HCT116 (cell line): ENCODE measurements around the gene MMP15. TPM values are rescaled to one million over a fixed set of nuclear protein-coding genes. Genes with fewer than 3 reads are reported as not detected.

ENCODE experiments used
- ATAC-seq: fragments of 200-7000 bp; cut with Tn5 transposase; 2 replicates; pipeline ENCODE4 v1.9.1; 2020; ENCODE audit warnings: mild to moderate bottlenecking, moderate library complexity
- BruUV-seq: library from RNA; stranded (reverse); fragments of 400-500 nt; replicated peaks from 2 replicates; lab custom pipeline; 2021; lab: Mats Ljungman, UMichigan
- CTCF ChIA-PET: fragments of 300-600 bp; sonication (Branson Sonifier 250); formaldehyde crosslinking; loops from one replicate; lab custom pipeline; 2021; ENCODE audit warnings: antibody characterized with exemption; lab: Charles Lee
- POLR2A ChIA-PET: fragments of 300-600, 350-600 bp; sonication (Branson Sonifier 250); formaldehyde crosslinking; loops from one replicate; lab custom pipeline; 2021; ENCODE audit warnings: antibody characterized with exemption; lab: Charles Lee
- RAD21 ChIA-PET, 2 experiments: fragments of 300-600 bp; sonication (Branson Sonifier 250); formaldehyde crosslinking; loops; one replicate each; lab custom pipeline; 2023; ENCODE audit warnings: low total read pairs in 2 of 2; ENCODE audit not compliant: uncharacterized antibody in 2 of 2, unreplicated experiment in 2 of 2, low non-redundant PET in 1 of 2; lab: Charles Lee
- DNase-seq: peaks from one replicate; pipeline ENCODE4 v3.0.0-alpha.2; 2010; ENCODE audit warnings: low read depth, low spot score
- H2AFZ ChIP-seq: fragments of 200-600 bp; shearing (Covaris generic), sonication (generic); 2 replicates; pipeline ENCODE4 v1.6.1; 2017; ENCODE audit warnings: low read depth, mixed run types, mixed read lengths, antibody characterized with exemption, low read length; ENCODE audit not compliant: poor library complexity, severe bottlenecking
- H3K27ac ChIP-seq: 2 replicates; pipeline ENCODE4 v1.5.1; 2012; ENCODE audit warnings: low read depth, low read length
- H3K27me3 ChIP-seq: fragments of 200-600 bp; sonication (generic); 2 replicates; pipeline ENCODE4 v1.6.1; 2016; ENCODE audit warnings: mixed run types, low read length, mixed read lengths; ENCODE audit not compliant: insufficient read depth
- H3K36me3 ChIP-seq, 2 experiments: fragments of 200-500 bp in 1 of 2; fragments of 200-600 bp in 1 of 2; sonication (Bioruptor generic) in 1 of 2; sonication (generic) in 1 of 2; 2 replicates each; pipeline versions ENCODE4 v1.5.1 to v1.6.1; 2014 to 2016; ENCODE audit warnings: low read length in 2 of 2, inconsistent platforms in 1 of 2, mixed read lengths in 1 of 2, mixed run types in 1 of 2; ENCODE audit not compliant: insufficient read depth in 2 of 2, control insufficient read depth in 1 of 2
- H3K4me1 ChIP-seq, 2 experiments: fragments of 200-600 bp in 1 of 2; sonication (generic) in 1 of 2; 2 replicates each; pipeline versions ENCODE4 v1.5.1 to v1.6.1; 2012 to 2017; ENCODE audit warnings: low read length in 2 of 2, inconsistent platforms in 1 of 2, mild to moderate bottlenecking in 1 of 2, mixed read lengths in 1 of 2, mixed run types in 1 of 2, moderate library complexity in 1 of 2; ENCODE audit not compliant: insufficient read depth in 2 of 2, control insufficient read depth in 1 of 2
- H3K4me2 ChIP-seq: fragments of 200-600 bp; sonication (generic); 2 replicates; pipeline ENCODE4 v1.6.1; 2017; ENCODE audit warnings: mixed run types, low read length, mixed read lengths
- H3K4me3 ChIP-seq, 2 experiments: fragments of 200-600 bp in 1 of 2; sonication (generic) in 1 of 2; replicated peaks in 1 of 2; 2 replicates each; pipeline ENCODE4 v1.5.1; 2011 to 2016; ENCODE audit warnings: low read length in 2 of 2, control low read depth in 1 of 2, low read depth in 1 of 2, mild to moderate bottlenecking in 1 of 2, mixed read lengths in 1 of 2, mixed run types in 1 of 2
- H3K79me2 ChIP-seq: fragments of 200-600 bp; sonication (generic); 2 replicates; pipeline ENCODE4 v1.6.1; 2017; ENCODE audit warnings: mild to moderate bottlenecking, mixed run types, low read length, moderate library complexity, mixed read lengths; ENCODE audit not compliant: insufficient read depth
- H3K9ac ChIP-seq: fragments of 200-600 bp; sonication (generic); 2 replicates; pipeline ENCODE4 v1.6.1; 2016; ENCODE audit warnings: low read length, mixed read lengths
- H3K9me2 ChIP-seq: fragments of 200-600 bp; sonication (generic), shearing (Covaris generic); 2 replicates; pipeline ENCODE4 v1.6.1; 2017; ENCODE audit warnings: mixed run types, mild to moderate bottlenecking, moderate library complexity; ENCODE audit not compliant: insufficient read depth
- H3K9me3 ChIP-seq, 2 experiments: fragments of 200-500 bp in 1 of 2; fragments of 200-600 bp in 1 of 2; sonication (Bioruptor generic) in 1 of 2; sonication (generic) in 1 of 2; 2 replicates each; pipeline ENCODE4 v1.6.1; 2014 to 2017; ENCODE audit warnings: low read length in 2 of 2, mixed read lengths in 2 of 2, inconsistent platforms in 1 of 2, low read depth in 1 of 2, mild to moderate bottlenecking in 1 of 2, mixed run types in 1 of 2, moderate library complexity in 1 of 2; ENCODE audit not compliant: control insufficient read depth in 1 of 2, insufficient read depth in 1 of 2
- H4K20me1 ChIP-seq: fragments of 200-600 bp; sonication (generic), shearing (Covaris generic); 2 replicates; pipeline ENCODE4 v1.6.1; 2017; ENCODE audit warnings: mixed run types, mild to moderate bottlenecking, moderate library complexity; ENCODE audit not compliant: insufficient read depth
- CEBPB ChIP-seq: IDR thresholded peaks from 2 replicates; pipeline ENCODE4 v1.6.1; 2012; ENCODE audit warnings: low read depth
- ELF1 ChIP-seq: IDR thresholded peaks from 2 replicates; pipeline ENCODE4 v1.6.1; 2012; ENCODE audit warnings: low read depth, borderline replicate concordance
- EZH2phosphoT487 ChIP-seq: fragments of 200-600 bp; IDR thresholded peaks from 2 replicates; pipeline ENCODE4 v1.6.1; 2018; ENCODE audit warnings: antibody characterized with exemption, borderline replicate concordance
- FOSL1 ChIP-seq: IDR thresholded peaks from 2 replicates; pipeline ENCODE4 v1.6.1; 2012; ENCODE audit warnings: low read depth
- JUND ChIP-seq: IDR thresholded peaks from 2 replicates; pipeline ENCODE4 v1.6.1; 2012
- POLR2A ChIP-seq: IDR thresholded peaks from 2 replicates; pipeline ENCODE4 v1.7.0; 2011; ENCODE audit warnings: borderline replicate concordance; ENCODE audit not compliant: insufficient read depth, insufficient read length; ENCODE audit errors: extremely low read depth
- POLR2AphosphoS5 ChIP-seq: IDR thresholded peaks from 2 replicates; pipeline ENCODE4 v1.6.1; 2011; ENCODE audit warnings: mild to moderate bottlenecking, low read depth, low read length, moderate library complexity
- SP1 ChIP-seq: IDR thresholded peaks from 2 replicates; pipeline ENCODE4 v1.6.1; 2012; ENCODE audit warnings: low read depth
- SRF ChIP-seq: IDR thresholded peaks from 2 replicates; pipeline ENCODE4 v1.6.1; 2012; ENCODE audit warnings: low read depth
- ZFX ChIP-seq: fragments of 450-650 bp; IDR thresholded peaks from 2 replicates; pipeline ENCODE4 v1.6.1; 2017
- ZNF274 ChIP-seq: fragments of 200-500 bp; sonication (Bioruptor generic); IDR thresholded peaks from 2 replicates; pipeline ENCODE4 v1.6.1; 2014; ENCODE audit warnings: mild to moderate bottlenecking, low read depth, low read length, inconsistent platforms
- intact Hi-C: fragments of 100-400 bp; cut with micrococcal nuclease; formaldehyde crosslinking; loops from 2 replicates; pipeline ENCODE4 v1.10.0; 2022
- total RNA-seq: library from RNA; stranded (reverse); gene quantifications from one replicate; pipeline ENCODE4 v1.2.1, GENCODE V29; 2021; ENCODE audit not compliant: unreplicated experiment
- TF ChIP-seq, protein P1 (sequence below): IDR thresholded peaks from 2 replicates; pipeline ENCODE4 v1.6.1; 2012
- TF ChIP-seq, protein P2 (sequence below): IDR thresholded peaks from 2 replicates; pipeline ENCODE4 v1.6.1; 2012
- TF ChIP-seq, protein P3 (sequence below): IDR thresholded peaks from 2 replicates; pipeline ENCODE4 v1.6.1; 2011; ENCODE audit warnings: mild to moderate bottlenecking, low read length, moderate library complexity; ENCODE audit not compliant: insufficient replicate concordance; ENCODE audit errors: extremely low read depth
- TF ChIP-seq, protein P4 (sequence below), 3 experiments: fragments of 200-600 bp in 1 of 3; sonication (generic) in 1 of 3; IDR thresholded peaks in 2 of 3; conservative IDR thresholded peaks in 1 of 3; 2 replicates each; pipeline ENCODE4 v1.5.1; 2012 to 2017; ENCODE audit warnings: low read depth in 2 of 3, low read length in 2 of 3, antibody characterized with exemption in 1 of 3, borderline replicate concordance in 1 of 3, control low read depth in 1 of 3, mild to moderate bottlenecking in 1 of 3, mixed read lengths in 1 of 3, mixed run types in 1 of 3, moderate library complexity in 1 of 3; ENCODE audit not compliant: insufficient read depth in 1 of 3

The MMP15 gene
- total RNA-seq, 1 experiment from 2014 or later = 38.5 TPM

DNA sequence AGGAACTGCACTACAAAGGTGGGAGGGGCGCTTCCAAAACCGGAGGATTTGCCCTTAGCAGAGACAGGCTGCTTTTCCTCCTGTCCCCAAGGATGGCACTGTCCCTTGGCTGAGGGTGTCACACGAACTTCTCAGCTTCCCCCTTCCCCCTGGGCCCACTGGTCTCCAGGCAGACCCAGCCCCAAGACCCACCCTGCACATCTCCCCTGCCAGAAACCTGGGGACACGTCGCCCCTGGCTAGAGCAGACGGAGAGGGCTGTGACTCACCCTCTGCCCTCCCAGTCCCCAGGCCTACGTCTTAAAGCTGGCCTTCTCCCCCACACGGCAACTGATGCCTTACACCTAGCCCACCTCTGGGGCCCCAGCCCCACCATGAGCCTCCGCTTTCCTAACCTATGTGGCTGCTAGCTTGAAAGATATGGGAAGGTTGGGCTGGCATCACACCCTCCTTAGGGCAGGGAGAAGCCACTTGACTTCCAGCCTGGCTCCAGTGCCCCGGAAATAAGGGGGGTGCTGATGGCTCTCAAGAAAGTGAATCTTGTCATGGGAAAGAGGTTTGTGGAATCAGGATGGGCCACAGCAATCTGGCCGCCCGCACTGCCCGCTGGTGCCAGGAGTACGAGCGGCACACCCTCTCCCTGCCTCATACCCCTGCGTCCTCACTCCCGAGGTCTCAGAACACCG lies 29.7 kb upstream of the MMP15 start:
- H3K9me3 ChIP-seq = no peaks in the 10 kb centered on the region
- H3K9me2 ChIP-seq = no peaks in the 10 kb centered on the region
- no peaks in the 10 kb centered on the region for H3K36me3 ChIP-seq
- no peak for TF ChIP-seq SRF
- no peak for TF ChIP-seq POLR2AphosphoS5
- TF ChIP-seq ELF1 = no peak
- no peak for TF ChIP-seq JUND
- TF ChIP-seq, protein P1, sequence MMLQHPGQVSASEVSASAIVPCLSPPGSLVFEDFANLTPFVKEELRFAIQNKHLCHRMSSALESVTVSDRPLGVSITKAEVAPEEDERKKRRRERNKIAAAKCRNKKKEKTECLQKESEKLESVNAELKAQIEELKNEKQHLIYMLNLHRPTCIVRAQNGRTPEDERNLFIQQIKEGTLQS = no peak
- no peak for TF ChIP-seq POLR2A
- no peak for TF ChIP-seq ZFX
- TF ChIP-seq, protein P2, sequence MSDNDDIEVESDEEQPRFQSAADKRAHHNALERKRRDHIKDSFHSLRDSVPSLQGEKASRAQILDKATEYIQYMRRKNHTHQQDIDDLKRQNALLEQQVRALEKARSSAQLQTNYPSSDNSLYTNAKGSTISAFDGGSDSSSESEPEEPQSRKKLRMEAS = no peak
- no peaks in the 10 kb centered on the region for H3K79me2 ChIP-seq
- no peak for ATAC-seq
- DNase-seq = no peak
- no peak overlapping the region for H3K9ac ChIP-seq
- no peak overlapping the region for H3K4me2 ChIP-seq
- H3K4me1 ChIP-seq = peaks cover 14 to 32% of the 10 kb centered on the region in 2 experiments; a peak in 3 of 4 replicates
- intact Hi-C loops = loop anchor here (2.0 kb wide), 1 partner anchor 239 kb away; no protein-coding TSS in a partner anchor
- H2AFZ ChIP-seq = no peak overlapping the region
- no peaks in the 10 kb centered on the region for H3K27me3 ChIP-seq
- no peaks in the 10 kb centered on the region for H4K20me1 ChIP-seq
- H3K4me3 ChIP-seq = no peak overlapping the region
- ChIA-PET RAD21 (no interaction called here), CTCF (no interaction called here), POLR2A (no interaction called here)
- no peak overlapping the region for H3K27ac ChIP-seq
- no TSS peak for BruUV-seq

DNA sequence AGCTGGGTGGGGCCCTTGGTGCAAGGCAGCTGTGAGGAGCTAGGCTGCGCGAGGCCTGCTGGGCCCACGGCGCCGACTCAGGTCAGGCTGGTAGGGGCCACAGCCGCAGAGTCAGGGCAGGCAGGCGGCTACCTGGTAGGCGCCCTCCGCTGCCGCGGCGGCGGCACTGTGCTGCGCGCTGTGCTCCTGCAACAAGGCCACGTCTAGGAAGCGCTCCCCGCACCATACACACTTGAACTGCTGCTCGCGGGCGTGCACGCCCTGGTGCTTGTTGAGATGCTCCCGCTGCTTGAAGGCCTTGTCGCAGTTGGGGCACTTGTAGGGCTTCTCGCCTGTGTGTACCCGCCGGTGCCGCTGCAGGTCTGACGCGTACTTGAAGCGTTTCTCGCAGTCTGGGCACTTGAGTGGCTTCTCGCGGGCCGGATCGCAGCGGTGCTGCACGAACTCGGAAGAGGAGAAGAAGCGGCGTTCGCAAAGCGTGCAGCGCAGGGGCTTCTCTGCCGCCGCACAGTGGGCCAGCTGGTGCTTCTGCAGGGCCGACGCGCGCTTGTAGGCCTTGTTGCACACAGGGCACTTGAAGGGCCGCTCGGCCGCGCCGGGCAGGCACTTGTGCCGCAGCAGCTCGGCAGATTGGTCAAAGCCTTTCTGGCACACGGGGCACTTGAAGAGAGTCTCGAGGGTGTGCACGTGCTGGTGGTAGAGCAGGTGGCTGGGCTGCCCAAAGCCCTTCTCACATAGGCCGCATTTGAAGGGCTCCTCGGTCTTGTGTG lies 29.0 kb upstream of the MMP15 start:
- Histone ChIP-seq H3K79me2 (no peaks in the 10 kb centered on the region), H3K4me3 (no peak overlapping the region), H3K36me3 (no peaks in the 10 kb centered on the region), H3K4me2 (no peak overlapping the region), H3K27me3 (no peaks in the 10 kb centered on the region), H4K20me1 (no peaks in the 10 kb centered on the region), H3K9me3 (no peaks in the 10 kb centered on the region), H2AFZ (no peak overlapping the region), H3K27ac (no peak overlapping the region), H3K9me2 (no peaks in the 10 kb centered on the region), H3K4me1 (peaks cover 16 to 34% of the 10 kb centered on the region in 2 experiments; a peak in 3 of 4 replicates), H3K9ac (no peak overlapping the region)
- CTCF ChIA-PET = no interaction called here
- RAD21 ChIA-PET = no interaction called here
- no TSS peak for BruUV-seq
- intact Hi-C loops = no loop called here
- no peak for DNase-seq
- no peak for ATAC-seq
- POLR2A ChIA-PET = no interaction called here
- TF ChIP-seq FOSL1 (no peak), SP1 (no peak), ZNF274 (no peak), JUND (no peak), EZH2phosphoT487 (no peak), CEBPB (no peak), SRF (no peak)
- TF ChIP-seq, protein P3, sequence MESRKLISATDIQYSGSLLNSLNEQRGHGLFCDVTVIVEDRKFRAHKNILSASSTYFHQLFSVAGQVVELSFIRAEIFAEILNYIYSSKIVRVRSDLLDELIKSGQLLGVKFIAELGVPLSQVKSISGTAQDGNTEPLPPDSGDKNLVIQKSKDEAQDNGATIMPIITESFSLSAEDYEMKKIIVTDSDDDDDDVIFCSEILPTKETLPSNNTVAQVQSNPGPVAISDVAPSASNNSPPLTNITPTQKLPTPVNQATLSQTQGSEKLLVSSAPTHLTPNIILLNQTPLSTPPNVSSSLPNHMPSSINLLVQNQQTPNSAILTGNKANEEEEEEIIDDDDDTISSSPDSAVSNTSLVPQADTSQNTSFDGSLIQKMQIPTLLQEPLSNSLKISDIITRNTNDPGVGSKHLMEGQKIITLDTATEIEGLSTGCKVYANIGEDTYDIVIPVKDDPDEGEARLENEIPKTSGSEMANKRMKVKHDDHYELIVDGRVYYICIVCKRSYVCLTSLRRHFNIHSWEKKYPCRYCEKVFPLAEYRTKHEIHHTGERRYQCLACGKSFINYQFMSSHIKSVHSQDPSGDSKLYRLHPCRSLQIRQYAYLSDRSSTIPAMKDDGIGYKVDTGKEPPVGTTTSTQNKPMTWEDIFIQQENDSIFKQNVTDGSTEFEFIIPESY = no peak
- TF ChIP-seq, protein P4, sequence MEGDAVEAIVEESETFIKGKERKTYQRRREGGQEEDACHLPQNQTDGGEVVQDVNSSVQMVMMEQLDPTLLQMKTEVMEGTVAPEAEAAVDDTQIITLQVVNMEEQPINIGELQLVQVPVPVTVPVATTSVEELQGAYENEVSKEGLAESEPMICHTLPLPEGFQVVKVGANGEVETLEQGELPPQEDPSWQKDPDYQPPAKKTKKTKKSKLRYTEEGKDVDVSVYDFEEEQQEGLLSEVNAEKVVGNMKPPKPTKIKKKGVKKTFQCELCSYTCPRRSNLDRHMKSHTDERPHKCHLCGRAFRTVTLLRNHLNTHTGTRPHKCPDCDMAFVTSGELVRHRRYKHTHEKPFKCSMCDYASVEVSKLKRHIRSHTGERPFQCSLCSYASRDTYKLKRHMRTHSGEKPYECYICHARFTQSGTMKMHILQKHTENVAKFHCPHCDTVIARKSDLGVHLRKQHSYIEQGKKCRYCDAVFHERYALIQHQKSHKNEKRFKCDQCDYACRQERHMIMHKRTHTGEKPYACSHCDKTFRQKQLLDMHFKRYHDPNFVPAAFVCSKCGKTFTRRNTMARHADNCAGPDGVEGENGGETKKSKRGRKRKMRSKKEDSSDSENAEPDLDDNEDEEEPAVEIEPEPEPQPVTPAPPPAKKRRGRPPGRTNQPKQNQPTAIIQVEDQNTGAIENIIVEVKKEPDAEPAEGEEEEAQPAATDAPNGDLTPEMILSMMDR (IDR thresholded peaks at IDR 0.05 in 2 of 3, conservative IDR thresholded peaks at IDR 0.05 in 1 of 3; ENCODE audit: borderline replicate concordance in 1 of 3, insufficient read depth in 1 of 3, low read depth in 2 of 3, low read length in 2 of 3) = no peak
- TF ChIP-seq, protein P1 = no peak
